ENCODE measurements around the gene SEMA4B. TPM values are rescaled to one million over a fixed set of nuclear protein-coding genes. Genes with fewer than 3 reads are reported as not detected.
A peak's percentile ranks its signal among the peaks of the same experiment; 100 is the strongest.

The SEMA4B gene
- total RNA-seq, 1 donor from 2014 or later = 23.3 TPM

DNA sequence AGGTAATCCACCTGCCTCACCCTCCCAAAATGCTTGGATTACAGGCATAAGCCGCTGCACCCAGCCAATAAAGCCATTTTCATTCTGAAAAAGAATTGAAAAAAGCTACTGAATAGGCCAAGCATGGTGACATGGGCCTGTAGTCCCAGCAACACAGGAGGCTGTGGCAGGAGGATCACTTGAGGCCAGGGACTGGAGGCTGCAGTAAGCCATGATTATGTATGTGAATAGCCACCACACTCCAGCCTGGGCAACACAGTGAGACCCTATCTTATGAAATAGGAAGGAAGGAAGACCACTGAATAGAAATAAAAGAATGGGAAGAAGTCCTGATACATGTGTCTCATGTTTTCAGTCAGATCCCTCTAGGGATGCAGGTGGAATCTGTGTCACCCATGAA lies 36.0 kb upstream of the SEMA4B start:
- no peak overlapping the region for H3K4me3 Mint-ChIP-seq (ENCODE audit: unreplicated experiment)
- no peaks in the 10 kb centered on the region for H3K27me3 Mint-ChIP-seq (ENCODE audit: unreplicated experiment)
- no peak for DNase-seq (ENCODE audit: extremely low spot score, unreplicated experiment)
- no peaks in the 10 kb centered on the region for H3K9me3 Mint-ChIP-seq (ENCODE audit: unreplicated experiment)
- peaks cover 13% of the 10 kb centered on the region for H3K4me1 Mint-ChIP-seq (ENCODE audit: unreplicated experiment)
- TF ChIP-seq, protein P1, sequence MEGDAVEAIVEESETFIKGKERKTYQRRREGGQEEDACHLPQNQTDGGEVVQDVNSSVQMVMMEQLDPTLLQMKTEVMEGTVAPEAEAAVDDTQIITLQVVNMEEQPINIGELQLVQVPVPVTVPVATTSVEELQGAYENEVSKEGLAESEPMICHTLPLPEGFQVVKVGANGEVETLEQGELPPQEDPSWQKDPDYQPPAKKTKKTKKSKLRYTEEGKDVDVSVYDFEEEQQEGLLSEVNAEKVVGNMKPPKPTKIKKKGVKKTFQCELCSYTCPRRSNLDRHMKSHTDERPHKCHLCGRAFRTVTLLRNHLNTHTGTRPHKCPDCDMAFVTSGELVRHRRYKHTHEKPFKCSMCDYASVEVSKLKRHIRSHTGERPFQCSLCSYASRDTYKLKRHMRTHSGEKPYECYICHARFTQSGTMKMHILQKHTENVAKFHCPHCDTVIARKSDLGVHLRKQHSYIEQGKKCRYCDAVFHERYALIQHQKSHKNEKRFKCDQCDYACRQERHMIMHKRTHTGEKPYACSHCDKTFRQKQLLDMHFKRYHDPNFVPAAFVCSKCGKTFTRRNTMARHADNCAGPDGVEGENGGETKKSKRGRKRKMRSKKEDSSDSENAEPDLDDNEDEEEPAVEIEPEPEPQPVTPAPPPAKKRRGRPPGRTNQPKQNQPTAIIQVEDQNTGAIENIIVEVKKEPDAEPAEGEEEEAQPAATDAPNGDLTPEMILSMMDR (IDR thresholded peaks at IDR 0.05) = no peak
- H3K27ac Mint-ChIP-seq (ENCODE audit: unreplicated experiment) = peak overlapping the region; percentile 76
- H3K36me3 Mint-ChIP-seq (ENCODE audit: unreplicated experiment) = no peaks in the 10 kb centered on the region

DNA sequence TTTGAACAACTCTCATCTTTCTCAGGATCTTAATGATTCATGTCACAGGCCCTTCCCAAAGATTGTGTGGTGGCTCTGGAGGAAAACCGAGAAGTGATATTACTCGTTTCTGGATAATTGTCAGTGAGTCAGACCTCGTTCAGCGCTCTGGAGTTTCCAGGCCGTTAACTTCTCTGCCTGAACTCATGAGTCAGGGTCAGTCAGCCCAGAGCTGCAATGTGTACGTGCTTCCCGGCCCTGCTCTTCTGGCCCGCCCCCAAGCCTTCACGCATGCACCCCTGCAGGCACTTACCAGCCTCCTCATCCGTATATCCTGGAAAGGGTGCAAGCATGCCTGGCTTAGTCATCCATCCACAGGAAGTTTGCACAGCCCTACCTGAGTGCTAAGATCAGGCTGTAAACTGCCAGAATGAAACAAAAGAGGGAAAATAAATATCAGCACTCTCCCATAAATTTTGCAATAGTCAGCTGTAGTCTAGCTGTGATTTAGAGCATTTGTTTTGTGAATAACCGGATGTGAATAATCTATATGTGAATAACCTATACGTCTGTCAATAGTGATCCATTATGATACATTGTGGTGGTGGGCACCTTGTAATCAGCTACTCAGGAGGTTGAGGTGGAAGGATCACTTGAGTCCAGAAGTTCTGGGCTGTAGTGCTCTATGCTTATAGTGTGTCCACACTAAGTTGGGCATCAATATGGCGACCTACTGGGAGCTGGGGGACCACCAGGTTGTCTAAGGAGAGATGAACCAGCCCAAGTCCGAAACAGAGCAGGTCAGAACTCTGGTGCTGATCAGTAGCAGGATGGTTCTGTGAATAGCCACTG lies 35.3 kb upstream of the SEMA4B start:
- H3K36me3 Mint-ChIP-seq (ENCODE audit: unreplicated experiment) = no peaks in the 10 kb centered on the region
- H3K27me3 Mint-ChIP-seq (ENCODE audit: unreplicated experiment) = no peaks in the 10 kb centered on the region
- H3K9me3 Mint-ChIP-seq (ENCODE audit: unreplicated experiment) = no peaks in the 10 kb centered on the region
- H3K27ac Mint-ChIP-seq (ENCODE audit: unreplicated experiment) = peak overlapping the region; percentile 76
- H3K4me3 Mint-ChIP-seq (ENCODE audit: unreplicated experiment) = no peak overlapping the region
- DNase-seq (ENCODE audit: extremely low spot score, unreplicated experiment) = no peak
- TF ChIP-seq, protein P1 (IDR thresholded peaks at IDR 0.05) = no peak
- peaks cover 13% of the 10 kb centered on the region for H3K4me1 Mint-ChIP-seq (ENCODE audit: unreplicated experiment)

DNA sequence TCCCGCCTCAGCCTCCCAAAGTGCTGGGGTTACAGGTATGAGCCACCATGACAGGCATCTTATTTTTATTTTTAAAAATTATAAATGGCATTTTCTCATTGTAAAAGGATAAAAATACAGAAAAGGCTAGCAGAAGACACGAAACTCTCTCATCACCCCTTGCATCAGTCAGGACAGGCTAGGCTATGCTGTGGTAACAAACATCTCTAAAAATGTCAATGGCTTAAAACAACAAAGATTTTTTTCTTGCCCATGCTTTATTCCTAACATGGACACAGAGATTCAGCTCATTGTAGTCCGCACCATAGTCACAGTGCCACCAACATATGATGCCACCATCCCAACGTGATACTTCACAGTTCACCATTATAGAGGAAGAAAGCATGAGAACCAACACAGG lies 34.0 kb upstream of the SEMA4B start:
- Mint-ChIP-seq H3K27me3 (ENCODE audit: unreplicated experiment) (no peaks in the 10 kb centered on the region), H3K36me3 (ENCODE audit: unreplicated experiment) (no peaks in the 10 kb centered on the region), H3K27ac (ENCODE audit: unreplicated experiment) (no peak overlapping the region), H3K4me3 (ENCODE audit: unreplicated experiment) (no peak overlapping the region), H3K4me1 (ENCODE audit: unreplicated experiment) (peaks cover 13% of the 10 kb centered on the region), H3K9me3 (ENCODE audit: unreplicated experiment) (no peaks in the 10 kb centered on the region)
- TF ChIP-seq, protein P1 (IDR thresholded peaks at IDR 0.05) = no peak
- DNase-seq (ENCODE audit: extremely low spot score, unreplicated experiment) = no peak

DNA sequence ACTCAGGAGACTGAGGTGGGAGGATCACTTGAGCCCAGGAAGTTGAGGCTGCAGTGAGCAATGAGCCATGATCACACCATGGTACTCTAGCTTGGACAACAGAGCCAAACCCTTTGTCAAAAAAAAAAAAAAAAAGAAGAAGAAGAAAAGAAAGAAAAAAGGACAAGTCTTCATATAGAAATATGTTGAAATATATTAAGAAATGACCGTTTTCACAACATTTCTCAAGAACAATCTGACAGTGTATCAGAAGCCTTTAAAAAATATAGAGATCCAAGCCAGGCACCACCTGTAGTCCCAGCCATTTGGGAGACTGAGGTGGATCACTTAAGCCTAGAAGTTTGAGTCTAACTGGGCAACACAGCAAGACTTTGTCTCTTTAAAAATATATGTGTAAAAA lies 29.5 kb upstream of the SEMA4B start:
- Mint-ChIP-seq H3K4me3 (ENCODE audit: unreplicated experiment) (no peak overlapping the region), H3K9me3 (ENCODE audit: unreplicated experiment) (no peaks in the 10 kb centered on the region), H3K27ac (ENCODE audit: unreplicated experiment) (no peak overlapping the region), H3K36me3 (ENCODE audit: unreplicated experiment) (no peaks in the 10 kb centered on the region), H3K4me1 (ENCODE audit: unreplicated experiment) (peaks cover 28% of the 10 kb centered on the region), H3K27me3 (ENCODE audit: unreplicated experiment) (no peaks in the 10 kb centered on the region)
- DNase-seq (ENCODE audit: extremely low spot score, unreplicated experiment) = no peak
- TF ChIP-seq, protein P1 (IDR thresholded peaks at IDR 0.05) = no peak

DNA sequence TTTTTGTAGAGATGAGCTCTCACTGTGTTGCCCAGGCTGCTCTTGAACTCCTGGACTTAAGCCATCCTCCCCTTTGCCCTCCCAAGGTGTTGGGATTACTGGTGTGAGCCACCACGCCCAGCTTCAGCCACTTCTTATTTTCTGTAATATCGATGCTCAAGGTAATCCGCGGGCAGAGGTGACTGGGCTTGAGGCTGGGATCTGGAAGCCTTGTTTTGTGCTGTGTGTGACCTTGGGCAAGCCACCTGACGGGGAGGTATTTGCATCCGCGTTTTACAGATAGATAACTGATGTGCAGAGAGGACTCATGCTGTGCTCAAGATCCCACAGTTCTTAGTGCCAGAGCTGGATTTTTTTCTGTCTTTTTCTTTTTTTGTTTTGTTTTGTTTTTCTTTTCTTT lies 27.8 kb upstream of the SEMA4B start:
- peak overlapping the region; percentile 59 for H3K27ac Mint-ChIP-seq (ENCODE audit: unreplicated experiment)
- TF ChIP-seq, protein P1 (IDR thresholded peaks at IDR 0.05) = no peak
- DNase-seq (ENCODE audit: extremely low spot score, unreplicated experiment) = no peak
- peaks cover 27% of the 10 kb centered on the region for H3K4me1 Mint-ChIP-seq (ENCODE audit: unreplicated experiment)
- H3K9me3 Mint-ChIP-seq (ENCODE audit: unreplicated experiment) = no peaks in the 10 kb centered on the region
- no peaks in the 10 kb centered on the region for H3K36me3 Mint-ChIP-seq (ENCODE audit: unreplicated experiment)
- H3K27me3 Mint-ChIP-seq (ENCODE audit: unreplicated experiment) = peaks cover under 1% of the 10 kb centered on the region
- H3K4me3 Mint-ChIP-seq (ENCODE audit: unreplicated experiment) = no peak overlapping the region

Data from osteocyte (in vitro differentiated cells).